Sigmoid colon (tissue), 7 donors: ENCODE data around the gene EDARADD. TPM values are rescaled to one million over a fixed set of nuclear protein-coding genes. Genes with fewer than 3 reads are reported as not detected.
"Not testable (repeated sequence)": the region's sequence is repeated elsewhere in the genome, so short reads cannot be mapped to it uniquely, and the experiment has no call there.

ENCODE experiments used
- DNase-seq: peaks from one replicate; pipeline ENCODE4 v3.0.0-alpha.2; 2019
- H3K27ac ChIP-seq, 4 donors: fragments of 200-600 bp; sonication (generic); one replicate each; pipeline ENCODE4 v1.5.1; 2016 to 2019; ENCODE audit warnings: mild to moderate bottlenecking in 1 of 4
- H3K27me3 ChIP-seq, 3 donors: fragments of 200-600 bp; sonication (generic); one replicate each; pipeline ENCODE4 v1.5.1; 2019; ENCODE audit warnings: mild to moderate bottlenecking in 1 of 3
- H3K36me3 ChIP-seq, 4 donors: fragments of 200-600 bp; sonication (generic); one replicate each; pipeline ENCODE4 v1.5.1; 2016 to 2019
- H3K4me1 ChIP-seq, 4 donors: fragments of 200-600 bp; sonication (generic); one replicate each; pipeline ENCODE4 v1.5.1; 2017 to 2019
- H3K4me3 ChIP-seq, 4 donors: fragments of 200-600 bp; sonication (generic); one replicate each; pipeline ENCODE4 v1.5.1; 2017 to 2019; ENCODE audit warnings: mild to moderate bottlenecking in 2 of 4, moderate library complexity in 1 of 4
- H3K9me3 ChIP-seq, 4 donors: fragments of 200-600 bp in 3 of 4; sonication (generic) in 3 of 4; one replicate each; pipeline versions ENCODE4 v1.5.1 to v1.6.1; 2013 to 2019
- EP300 ChIP-seq, 4 donors: sonication (generic); formaldehyde crosslinking; IDR thresholded peaks; one replicate each; pipeline ENCODE4 v1.6.1; 2017; ENCODE audit warnings: antibody characterized with exemption in 4 of 4
- POLR2A ChIP-seq, 2 donors: fragments of 450-650 bp; IDR thresholded peaks; one replicate each; pipeline ENCODE4 v1.6.1; 2016; ENCODE audit warnings: antibody characterized with exemption in 2 of 2, mild to moderate bottlenecking in 2 of 2, moderate library complexity in 2 of 2
- POLR2AphosphoS5 ChIP-seq, 4 donors: sonication (generic); formaldehyde crosslinking; IDR thresholded peaks; one replicate each; pipeline ENCODE4 v1.6.1; 2017; ENCODE audit warnings: antibody characterized with exemption in 4 of 4
- WGBS, 2 donors: extraction: QIAGEN DNeasy Blood & Tissue Kit; methylation state at CpG; one replicate each; pipeline ENCODE4 v1.1.7; 2013; 5-methylcytosine and 5-hydroxymethylcytosine counted together
- intact Hi-C: fragments of 100-400 bp; cut with DNase I; formaldehyde crosslinking; loops from one replicate; pipeline ENCODE4 v1.15.1; 2023
- polyA plus RNA-seq, 3 donors: library from polyadenylated mRNA; stranded (reverse); fragments of 200-250 nt; gene quantifications; one replicate each; pipeline ENCODE4 v1.2.3, GENCODE V29; 2013
- total RNA-seq, 4 donors: library from RNA; depleted of rRNA; stranded (reverse); fragments of >200 nt; gene quantifications; one replicate each; pipeline ENCODE4 v1.1.0, GENCODE V29; 2016
- TF ChIP-seq, protein P1 (sequence below), 4 experiments: fragments of 450-650 bp in 3 of 4; fragments of 200-600 bp in 1 of 4; IDR thresholded peaks; one replicate each; pipeline ENCODE4 v1.5.1; 2016 to 2019; ENCODE audit warnings: antibody characterized with exemption in 4 of 4, mild to moderate bottlenecking in 3 of 4, moderate library complexity in 2 of 4
- donor health status: healthy with polysubstance abuse.
- donor health status: Bipolar disorder and iron deficiency.
- donor health status: healthy.

EDARADD gene
- total and polyA plus RNA-seq, 7 donors, result under 0.01 to 0.41 TPM; not detected in 5

DNA sequence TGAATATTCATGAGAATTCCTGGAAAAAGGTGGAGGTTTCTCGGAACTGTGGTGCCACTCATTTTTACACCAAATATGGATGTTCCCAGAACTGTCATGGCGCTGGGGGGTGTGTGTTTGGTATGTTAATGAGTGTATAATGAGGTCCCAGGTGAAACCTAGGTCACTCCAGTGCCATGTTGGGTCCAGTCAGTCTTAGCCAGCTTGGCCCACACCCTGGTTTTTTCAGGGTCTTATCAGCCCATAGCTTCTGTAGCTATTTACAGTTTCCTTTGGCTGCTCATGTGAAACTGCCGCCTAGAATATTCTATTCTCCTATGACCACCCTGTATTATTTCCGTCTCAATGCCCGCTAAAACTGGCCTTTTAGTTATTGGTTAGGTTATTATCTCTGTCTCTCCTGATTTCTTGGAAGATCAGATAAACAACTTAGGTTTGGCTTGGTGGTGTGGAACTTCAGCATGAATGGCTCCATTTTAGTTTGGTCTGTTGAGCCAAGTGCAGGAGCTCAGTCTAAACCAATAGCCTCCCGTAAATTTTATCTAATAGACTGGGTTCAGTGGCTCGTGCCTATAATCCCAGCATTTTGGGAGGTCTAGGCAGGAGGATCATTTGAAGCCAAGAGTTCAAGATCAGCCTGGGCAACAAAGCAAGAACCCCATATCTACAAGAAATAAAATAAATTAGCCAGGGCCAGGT, 42.1 kb upstream of the EDARADD start:
- WGBS, 2 donors, result 89 to 93% methylated on average over 7 of the region's 7 CpGs
- H3K36me3 ChIP-seq, result no peaks in the 10 kb centered on the region
- DNase-seq, result no peak

DNA sequence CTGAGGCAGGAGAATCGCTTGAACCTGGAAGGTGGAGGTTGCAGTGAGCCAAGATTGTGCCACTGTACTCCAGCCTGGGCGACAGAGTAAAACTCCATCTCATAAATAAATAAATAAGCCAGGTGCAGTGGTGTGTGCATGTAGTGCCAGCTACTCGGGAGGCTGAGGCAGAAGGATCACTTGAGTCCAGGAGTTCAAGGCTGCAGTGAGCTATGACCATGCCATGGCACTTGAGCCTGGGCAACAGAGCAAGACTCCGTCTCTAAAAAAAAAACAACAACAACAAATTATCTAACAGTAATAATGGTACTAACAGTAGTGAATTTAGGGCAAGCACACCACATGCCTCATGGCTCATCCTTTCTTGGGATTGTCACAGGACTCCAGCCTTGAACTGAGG, 41.3 kb upstream of the EDARADD start:
- 89 to 93% methylated on average over 4 of the region's 4 CpGs for WGBS, 2 donors
- H3K4me1 ChIP-seq, H3K36me3 ChIP-seq, H3K27ac ChIP-seq, H3K4me3 ChIP-seq, intact Hi-C loops, H3K9me3 ChIP-seq, H3K27me3 ChIP-seq, DNase-seq: not testable (repeated sequence)

More for the DNA sequence above, 42.1 kb upstream of the EDARADD start:
- Histone ChIP-seq H3K27me3 (no peaks in the 10 kb centered on the region), H3K27ac (no peak overlapping the region), H3K4me1 (no peaks in the 10 kb centered on the region), H3K9me3 (no peaks in the 10 kb centered on the region), H3K4me3 (no peak overlapping the region)
- TF ChIP-seq, protein P1, sequence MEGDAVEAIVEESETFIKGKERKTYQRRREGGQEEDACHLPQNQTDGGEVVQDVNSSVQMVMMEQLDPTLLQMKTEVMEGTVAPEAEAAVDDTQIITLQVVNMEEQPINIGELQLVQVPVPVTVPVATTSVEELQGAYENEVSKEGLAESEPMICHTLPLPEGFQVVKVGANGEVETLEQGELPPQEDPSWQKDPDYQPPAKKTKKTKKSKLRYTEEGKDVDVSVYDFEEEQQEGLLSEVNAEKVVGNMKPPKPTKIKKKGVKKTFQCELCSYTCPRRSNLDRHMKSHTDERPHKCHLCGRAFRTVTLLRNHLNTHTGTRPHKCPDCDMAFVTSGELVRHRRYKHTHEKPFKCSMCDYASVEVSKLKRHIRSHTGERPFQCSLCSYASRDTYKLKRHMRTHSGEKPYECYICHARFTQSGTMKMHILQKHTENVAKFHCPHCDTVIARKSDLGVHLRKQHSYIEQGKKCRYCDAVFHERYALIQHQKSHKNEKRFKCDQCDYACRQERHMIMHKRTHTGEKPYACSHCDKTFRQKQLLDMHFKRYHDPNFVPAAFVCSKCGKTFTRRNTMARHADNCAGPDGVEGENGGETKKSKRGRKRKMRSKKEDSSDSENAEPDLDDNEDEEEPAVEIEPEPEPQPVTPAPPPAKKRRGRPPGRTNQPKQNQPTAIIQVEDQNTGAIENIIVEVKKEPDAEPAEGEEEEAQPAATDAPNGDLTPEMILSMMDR (IDR thresholded peaks at IDR 0.05), result no peak
- TF ChIP-seq POLR2AphosphoS5 (IDR thresholded peaks at IDR 0.05) (no peak), POLR2A (IDR thresholded peaks at IDR 0.05) (no peak), EP300 (IDR thresholded peaks at IDR 0.05) (no peak)
- intact Hi-C loops, result no loop called here

DNA sequence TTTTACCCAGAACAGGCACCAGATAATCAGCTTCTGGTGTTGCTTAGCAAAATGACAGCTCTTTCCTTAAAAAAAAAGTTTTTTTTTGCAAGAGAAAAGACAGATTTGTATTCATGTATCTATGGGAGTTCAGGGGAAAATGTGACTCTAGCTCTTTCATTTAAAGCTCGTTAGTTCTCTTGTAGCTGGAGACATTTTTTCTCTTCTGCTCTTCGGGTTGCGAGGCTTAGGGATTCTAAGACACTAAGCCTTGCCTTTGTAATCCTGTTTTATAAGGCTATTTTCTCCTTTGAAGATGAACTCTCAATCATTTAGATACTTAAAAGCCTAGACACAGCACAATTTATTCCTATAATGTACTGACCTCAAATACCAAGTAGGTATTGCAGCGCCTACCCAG, 40.3 kb upstream of the EDARADD start:
- no peak for DNase-seq
- no peaks in the 10 kb centered on the region for H3K27me3 ChIP-seq
- WGBS, 2 donors, result 82 to 87% methylated on average over 4 of the region's 4 CpGs
- no peaks in the 10 kb centered on the region for H3K4me1 ChIP-seq
- peaks cover 0 to 4% (median 0%) of the 10 kb centered on the region in 4 donors for H3K9me3 ChIP-seq
- TF ChIP-seq POLR2A (IDR thresholded peaks at IDR 0.05) (no peak), POLR2AphosphoS5 (IDR thresholded peaks at IDR 0.05) (no peak), EP300 (IDR thresholded peaks at IDR 0.05) (no peak)
- TF ChIP-seq, protein P1 (IDR thresholded peaks at IDR 0.05), result no peak
- no peak overlapping the region for H3K4me3 ChIP-seq
- no peak overlapping the region for H3K27ac ChIP-seq
- intact Hi-C loops, result no loop called here
- H3K36me3 ChIP-seq, result no peaks in the 10 kb centered on the region

DNA sequence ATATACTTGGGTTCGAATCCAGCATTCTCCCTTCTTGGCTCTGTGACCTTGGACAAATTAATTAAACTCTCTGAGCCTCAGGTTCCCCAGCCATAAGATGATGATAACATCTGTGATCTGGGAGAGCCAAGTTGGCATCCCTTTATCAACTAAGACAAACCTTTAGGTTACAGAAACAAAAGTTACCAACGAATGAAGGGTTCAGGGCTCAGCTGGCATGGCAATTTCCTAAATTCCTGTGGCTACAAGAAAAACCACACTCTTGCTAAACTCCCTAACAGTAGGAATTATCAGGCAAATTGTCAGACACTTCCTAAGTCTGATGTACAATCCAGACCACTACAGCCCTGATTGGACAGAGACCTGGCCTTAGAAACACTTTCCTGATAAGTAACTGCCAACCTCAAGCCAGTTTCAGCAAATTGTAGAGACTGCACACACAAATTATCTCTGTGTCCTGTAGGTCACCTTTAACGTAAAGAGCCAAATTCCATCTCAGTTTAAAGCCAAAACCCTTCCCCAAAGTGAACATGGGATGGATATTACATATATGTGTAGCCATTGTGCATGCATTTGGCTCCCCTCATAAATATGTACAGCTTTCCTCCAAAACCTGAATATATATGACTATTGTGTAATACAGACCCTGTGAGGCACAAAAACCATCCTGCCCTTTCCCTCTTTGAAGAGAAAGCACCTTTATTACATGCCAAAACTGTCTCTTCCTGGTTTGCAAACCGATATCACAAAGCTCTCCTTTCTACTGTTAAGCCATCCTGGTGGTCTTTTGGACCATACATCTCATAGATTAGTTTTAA, 39.5 kb upstream of the EDARADD start:
- Histone ChIP-seq H3K27ac (no peak overlapping the region), H3K4me3 (no peak overlapping the region), H3K9me3 (peaks cover 0 to 4% (median 0%) of the 10 kb centered on the region in 4 donors), H3K4me1 (no peaks in the 10 kb centered on the region), H3K36me3 (no peaks in the 10 kb centered on the region), H3K27me3 (no peaks in the 10 kb centered on the region)
- 57 to 59% methylated on average over 4 of the region's 4 CpGs for WGBS, 2 donors
- intact Hi-C loops, result no loop called here
- DNase-seq, result no peak
- TF ChIP-seq POLR2AphosphoS5 (IDR thresholded peaks at IDR 0.05) (no peak), POLR2A (IDR thresholded peaks at IDR 0.05) (no peak), EP300 (IDR thresholded peaks at IDR 0.05) (no peak)
- TF ChIP-seq, protein P1 (IDR thresholded peaks at IDR 0.05), result no peak

DNA sequence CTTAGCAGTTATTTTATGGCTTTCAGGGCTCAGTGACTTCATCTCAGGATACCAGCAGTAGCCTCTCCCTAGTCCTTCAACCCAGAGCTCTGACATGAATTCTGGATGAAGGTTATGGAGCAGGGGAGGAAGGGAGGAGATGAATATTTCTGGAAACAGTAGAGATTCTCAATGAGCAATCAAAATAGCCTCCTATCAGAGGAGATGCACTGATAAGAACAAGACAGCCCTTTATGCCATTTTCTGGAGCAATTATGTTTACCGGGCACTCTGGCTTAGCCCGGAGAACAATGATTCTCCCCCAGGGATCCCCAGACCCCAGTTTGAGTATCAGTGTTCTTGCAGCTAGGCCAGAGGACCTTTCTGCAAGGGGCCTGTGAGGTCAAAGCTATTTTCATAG, 37.9 kb upstream of the EDARADD start:
- H3K27ac ChIP-seq, result no peak overlapping the region
- 77 to 83% methylated on average over 2 of the region's 2 CpGs for WGBS, 2 donors
- H3K9me3 ChIP-seq, result peaks cover 0 to 4% (median 0%) of the 10 kb centered on the region in 4 donors
- no peak overlapping the region for H3K4me3 ChIP-seq
- H3K4me1 ChIP-seq, result no peaks in the 10 kb centered on the region
- no peaks in the 10 kb centered on the region for H3K36me3 ChIP-seq
- no peaks in the 10 kb centered on the region for H3K27me3 ChIP-seq
- intact Hi-C loops, result no loop called here
- TF ChIP-seq POLR2AphosphoS5 (IDR thresholded peaks at IDR 0.05), result no peak
- TF ChIP-seq, protein P1 (IDR thresholded peaks at IDR 0.05), result no peak
- no peak for TF ChIP-seq POLR2A (IDR thresholded peaks at IDR 0.05)
- TF ChIP-seq EP300 (IDR thresholded peaks at IDR 0.05), result no peak
- DNase-seq, result no peak
